ENCODE data around the gene NDST1. TPM values are rescaled to one million over a fixed set of nuclear protein-coding genes. Genes with fewer than 3 reads are reported as not detected.

The NDST1 gene
- total RNA-seq, 1 donor from 2014 or later, result 132 TPM

GRCh38 chr5:150530423-150530822, 22.5 kb downstream of the NDST1 start:
- peaks cover 23% of the 10 kb centered on the region for H3K36me3 Mint-ChIP-seq
- no peak for DNase-seq (ENCODE audit: low spot score in 2 of 2, unreplicated experiment in 2 of 2)
- H3K4me3 Mint-ChIP-seq, result no peak overlapping the region
- no peaks in the 10 kb centered on the region for H3K9me3 Mint-ChIP-seq
- no peaks in the 10 kb centered on the region for H3K27me3 Mint-ChIP-seq (ENCODE audit: low read depth)
- no peak overlapping the region for H3K27ac Mint-ChIP-seq
- H3K4me1 Mint-ChIP-seq, result no peaks in the 10 kb centered on the region
- TF ChIP-seq CTCF (IDR thresholded peaks at IDR 0.05; ENCODE audit: unreplicated experiment), result no peak

GRCh38 chr5:150530951-150531588, 23.1 kb downstream of the NDST1 start:
- no peak for TF ChIP-seq CTCF (IDR thresholded peaks at IDR 0.05; ENCODE audit: unreplicated experiment)
- H3K4me3 Mint-ChIP-seq, result no peak overlapping the region
- H3K4me1 Mint-ChIP-seq, result no peaks in the 10 kb centered on the region
- H3K27me3 Mint-ChIP-seq (ENCODE audit: low read depth), result no peaks in the 10 kb centered on the region
- no peak for DNase-seq (ENCODE audit: low spot score in 2 of 2, unreplicated experiment in 2 of 2)
- H3K36me3 Mint-ChIP-seq, result peaks cover 22% of the 10 kb centered on the region
- no peak overlapping the region for H3K27ac Mint-ChIP-seq
- no peaks in the 10 kb centered on the region for H3K9me3 Mint-ChIP-seq

GRCh38 chr5:150531686-150532085, 23.8 kb downstream of the NDST1 start:
- Mint-ChIP-seq H3K4me1 (no peaks in the 10 kb centered on the region), H3K27me3 (ENCODE audit: low read depth) (no peaks in the 10 kb centered on the region), H3K27ac (no peak overlapping the region), H3K9me3 (no peaks in the 10 kb centered on the region), H3K4me3 (no peak overlapping the region), H3K36me3 (peaks cover 22% of the 10 kb centered on the region)
- no peak for DNase-seq (ENCODE audit: low spot score in 2 of 2, unreplicated experiment in 2 of 2)
- TF ChIP-seq CTCF (IDR thresholded peaks at IDR 0.05; ENCODE audit: unreplicated experiment), result no peak

GRCh38 chr5:150532151-150532550, 24.2 kb downstream of the NDST1 start:
- Mint-ChIP-seq H3K27ac (no peak overlapping the region), H3K9me3 (no peaks in the 10 kb centered on the region), H3K4me1 (no peaks in the 10 kb centered on the region), H3K36me3 (peaks cover 25% of the 10 kb centered on the region), H3K27me3 (ENCODE audit: low read depth) (no peaks in the 10 kb centered on the region), H3K4me3 (no peak overlapping the region)
- DNase-seq (ENCODE audit: low spot score in 2 of 2, unreplicated experiment in 2 of 2), result no peak
- no peak for TF ChIP-seq CTCF (IDR thresholded peaks at IDR 0.05; ENCODE audit: unreplicated experiment)

- no peak for TF ChIP-seq CTCF (IDR thresholded peaks at IDR 0.05; ENCODE audit: unreplicated experiment)
- Mint-ChIP-seq H3K36me3 (peaks cover 30% of the 10 kb centered on the region), H3K27me3 (ENCODE audit: low read depth) (no peaks in the 10 kb centered on the region), H3K27ac (no peak overlapping the region), H3K9me3 (no peaks in the 10 kb centered on the region), H3K4me1 (no peaks in the 10 kb centered on the region), H3K4me3 (no peak overlapping the region)
- DNase-seq (ENCODE audit: low spot score in 2 of 2, unreplicated experiment in 2 of 2), result no peak
These were observed 25.1 kb downstream of the NDST1 start for GRCh38 chr5:150532996-150533395.

GRCh38 chr5:150534811-150535210, 26.9 kb downstream of the NDST1 start:
- no peak for TF ChIP-seq CTCF (IDR thresholded peaks at IDR 0.05; ENCODE audit: unreplicated experiment)
- no peaks in the 10 kb centered on the region for H3K9me3 Mint-ChIP-seq
- H3K27ac Mint-ChIP-seq, result no peak overlapping the region
- H3K36me3 Mint-ChIP-seq, result peaks cover 35% of the 10 kb centered on the region
- no peaks in the 10 kb centered on the region for H3K27me3 Mint-ChIP-seq (ENCODE audit: low read depth)
- H3K4me3 Mint-ChIP-seq, result no peak overlapping the region
- no peaks in the 10 kb centered on the region for H3K4me1 Mint-ChIP-seq
- no peak for DNase-seq (ENCODE audit: low spot score in 2 of 2, unreplicated experiment in 2 of 2)
